Left lung (tissue), 10 donors: ENCODE data around the gene FMNL3. TPM values are rescaled to one million over a fixed set of nuclear protein-coding genes. Genes with fewer than 3 reads are reported as not detected.

ENCODE experiments used
- ATAC-seq: fragments of 200-7000 bp; cut with Tn5 transposase; one replicate; pipeline ENCODE4 v1.9.1; 2020; ENCODE audit warnings: moderate library complexity
- DNase-seq, 4 donors: peaks; one replicate each; pipeline ENCODE4 v3.0.0-alpha.2; 2013 to 2020
- H3K27ac ChIP-seq, 2 donors: fragments of 200-600 bp; sonication (generic) in 1 of 2; one replicate each; pipeline versions ENCODE4 v1.5.0 to v1.8.0; 2020 to 2021
- H3K27me3 ChIP-seq, 2 donors: fragments of 200-600 bp; sonication (generic) in 1 of 2; one replicate each; pipeline versions ENCODE4 v1.5.0 to v1.8.0; 2020 to 2021
- H3K36me3 ChIP-seq, 2 donors: fragments of 200-600 bp; sonication (generic) in 1 of 2; one replicate each; pipeline versions ENCODE4 v1.5.0 to v1.8.0; 2020 to 2021
- H3K4me1 ChIP-seq, 2 donors: fragments of 200-600 bp; one replicate each; pipeline ENCODE4 v1.8.0; 2021
- H3K4me3 ChIP-seq, 2 donors: fragments of 200-600 bp; sonication (generic) in 1 of 2; one replicate each; pipeline versions ENCODE4 v1.5.0 to v1.8.0; 2020 to 2021; ENCODE audit warnings: mild to moderate bottlenecking in 1 of 2
- H3K9me3 ChIP-seq, 2 donors: fragments of 200-600 bp; sonication (generic) in 1 of 2; one replicate each; pipeline versions ENCODE4 v1.5.0 to v1.8.0; 2020 to 2021
- intact Hi-C, 2 donors: fragments of 100-400 bp; cut with DNase I; formaldehyde crosslinking; loops; one replicate each; pipeline versions ENCODE4 v1.11.2 to v1.14.2; 2022
- polyA plus RNA-seq, 6 donors: library from polyadenylated mRNA; unstranded; fragments of 120-200 nt; gene quantifications; one replicate each; pipeline ENCODE4 v1.2.1, GENCODE V29; 2013; ENCODE audit not compliant: insufficient read length in 6 of 6
- total RNA-seq, 2 donors: library from RNA; stranded (reverse); fragmentation: NEBNext Ultra II Directional; extraction: Animal tissue kit (Norgen Biotek cat#: 25700); gene quantifications; one replicate each; pipeline ENCODE4 v1.2.1, GENCODE V29; 2021
- TF ChIP-seq, protein P1 (sequence below), 2 donors: fragments of 200-600 bp; sonication (generic) in 1 of 2; IDR thresholded peaks; one replicate each; pipeline versions ENCODE4 v1.5.0 to v1.8.0; 2021; ENCODE audit warnings: antibody characterized with exemption in 2 of 2
- donor health status: DM: no; HTN: yes; CAD: no.
- donor health status: DM: no; HTN: no; CAD: no.

Gene FMNL3
- total and polyA plus RNA-seq, 8 donors, result 30.0 to 61.7 (median 57.5) TPM

GRCh38 chr12:49658276-49658675, 48.9 kb downstream of the FMNL3 start:
- no peak for DNase-seq
- ATAC-seq, result no peak
- TF ChIP-seq, protein P1, sequence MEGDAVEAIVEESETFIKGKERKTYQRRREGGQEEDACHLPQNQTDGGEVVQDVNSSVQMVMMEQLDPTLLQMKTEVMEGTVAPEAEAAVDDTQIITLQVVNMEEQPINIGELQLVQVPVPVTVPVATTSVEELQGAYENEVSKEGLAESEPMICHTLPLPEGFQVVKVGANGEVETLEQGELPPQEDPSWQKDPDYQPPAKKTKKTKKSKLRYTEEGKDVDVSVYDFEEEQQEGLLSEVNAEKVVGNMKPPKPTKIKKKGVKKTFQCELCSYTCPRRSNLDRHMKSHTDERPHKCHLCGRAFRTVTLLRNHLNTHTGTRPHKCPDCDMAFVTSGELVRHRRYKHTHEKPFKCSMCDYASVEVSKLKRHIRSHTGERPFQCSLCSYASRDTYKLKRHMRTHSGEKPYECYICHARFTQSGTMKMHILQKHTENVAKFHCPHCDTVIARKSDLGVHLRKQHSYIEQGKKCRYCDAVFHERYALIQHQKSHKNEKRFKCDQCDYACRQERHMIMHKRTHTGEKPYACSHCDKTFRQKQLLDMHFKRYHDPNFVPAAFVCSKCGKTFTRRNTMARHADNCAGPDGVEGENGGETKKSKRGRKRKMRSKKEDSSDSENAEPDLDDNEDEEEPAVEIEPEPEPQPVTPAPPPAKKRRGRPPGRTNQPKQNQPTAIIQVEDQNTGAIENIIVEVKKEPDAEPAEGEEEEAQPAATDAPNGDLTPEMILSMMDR (IDR thresholded peaks at IDR 0.05), result no peak
- Histone ChIP-seq H3K4me3 (no peak overlapping the region), H3K36me3 (peaks cover 0 to 59% of the 10 kb centered on the region in 2 donors), H3K4me1 (peaks cover 15 to 52% of the 10 kb centered on the region in 2 donors), H3K27ac (peak overlapping the region in 1 of 2 donors; percentile 0), H3K27me3 (no peaks in the 10 kb centered on the region), H3K9me3 (no peaks in the 10 kb centered on the region)
- intact Hi-C loops, result no loop called here

DNA sequence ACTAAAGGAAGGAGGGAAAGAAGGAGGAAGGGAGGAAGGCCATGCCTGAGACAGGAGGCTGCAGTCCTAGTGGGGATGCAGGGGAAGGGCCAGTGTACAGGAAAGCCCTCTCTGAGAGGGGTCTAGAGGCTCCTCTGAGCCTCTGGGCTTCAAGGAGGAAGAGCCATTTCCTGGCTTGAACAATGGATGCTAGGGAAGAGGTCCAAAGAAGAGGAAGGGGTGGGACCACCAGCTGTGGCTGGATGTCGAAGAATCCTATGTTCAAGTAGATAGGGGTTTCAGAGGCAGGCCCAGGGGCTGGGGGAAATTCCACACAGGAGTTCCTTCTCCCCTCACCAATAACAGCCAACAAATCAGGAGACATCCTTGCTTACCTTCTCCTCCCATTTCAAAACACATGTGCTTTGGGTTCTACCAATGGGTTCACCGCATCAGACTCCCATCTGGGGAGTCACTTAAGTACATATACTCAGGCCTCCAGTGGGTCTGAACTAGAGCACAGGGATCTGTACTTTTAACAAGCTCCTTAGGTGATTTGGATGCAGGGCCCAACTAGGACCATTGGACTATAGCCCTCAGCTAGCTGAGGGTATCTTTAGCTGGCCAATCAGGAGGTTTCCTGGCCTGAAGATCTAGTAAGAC, 51.5 kb downstream of the FMNL3 start:
- no peak for DNase-seq
- ATAC-seq, result no peak
- H3K4me3 ChIP-seq, result no peak overlapping the region
- H3K27me3 ChIP-seq, result no peaks in the 10 kb centered on the region
- H3K36me3 ChIP-seq, result peaks cover 0 to 82% of the 10 kb centered on the region in 2 donors
- H3K4me1 ChIP-seq, result peaks cover 0 to 26% of the 10 kb centered on the region in 2 donors
- TF ChIP-seq, protein P1 (IDR thresholded peaks at IDR 0.05), result no peak
- intact Hi-C loops, result no loop called here
- H3K27ac ChIP-seq, result peak overlapping the region; percentile 1 to 59
- no peaks in the 10 kb centered on the region for H3K9me3 ChIP-seq

DNA sequence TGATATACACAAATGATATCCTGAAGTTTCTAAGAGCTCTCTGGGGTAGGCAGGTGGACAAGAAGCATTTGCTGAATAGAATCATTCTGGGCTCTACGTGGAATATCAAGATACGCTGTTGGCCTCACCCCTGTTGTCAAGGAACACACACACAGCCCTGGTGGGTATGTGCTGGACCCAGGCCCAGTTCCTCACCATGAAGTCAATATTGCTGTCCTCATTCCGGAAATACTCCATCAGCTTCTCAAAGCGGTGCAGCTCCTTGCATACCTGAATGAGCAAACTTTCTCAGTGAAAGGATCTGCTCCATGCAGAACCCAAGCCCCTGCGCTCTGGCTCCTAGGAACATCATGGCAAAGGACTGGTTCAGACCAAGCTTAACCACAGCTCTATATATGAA, 52.5 kb downstream of the FMNL3 start:
- peak overlapping the region; percentile 1 to 59 for H3K27ac ChIP-seq
- no peak overlapping the region for H3K4me3 ChIP-seq
- H3K27me3 ChIP-seq, result no peaks in the 10 kb centered on the region
- TF ChIP-seq, protein P1 (IDR thresholded peaks at IDR 0.05), result no peak
- peaks cover 0 to 16% of the 10 kb centered on the region in 2 donors for H3K4me1 ChIP-seq
- H3K9me3 ChIP-seq, result no peaks in the 10 kb centered on the region
- no peak for DNase-seq
- no peak for ATAC-seq
- intact Hi-C loops, result no loop called here
- H3K36me3 ChIP-seq, result peaks cover 0 to 88% of the 10 kb centered on the region in 2 donors

DNA sequence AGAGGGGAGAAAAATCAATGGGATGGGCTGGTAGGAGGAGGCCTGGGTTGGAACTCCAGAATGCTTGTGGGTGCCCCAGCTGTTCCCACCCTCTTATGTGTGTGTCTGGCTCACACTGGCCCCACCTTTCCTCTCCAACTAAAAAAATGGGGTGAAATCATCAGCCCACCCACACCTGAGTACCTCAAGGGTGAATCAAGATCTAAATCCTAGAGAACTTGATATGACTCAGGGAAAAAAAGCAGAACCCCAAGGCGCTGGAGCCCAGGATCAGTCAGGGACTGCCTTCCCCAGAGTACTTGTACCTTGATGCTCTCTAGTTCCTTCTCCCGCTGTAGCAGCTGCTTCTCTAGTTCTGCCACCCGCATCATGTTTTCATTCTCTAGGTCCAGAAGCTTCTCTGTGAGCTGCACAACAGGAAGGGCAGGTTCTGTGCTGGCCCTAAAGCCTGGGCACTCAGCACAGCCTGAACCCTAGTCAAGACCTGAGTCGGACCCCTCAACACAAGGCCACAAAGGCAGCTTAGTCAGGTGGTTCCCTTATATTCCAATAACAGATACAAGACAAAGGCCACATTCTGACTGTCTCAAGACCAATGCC, 54.2 kb downstream of the FMNL3 start:
- Histone ChIP-seq H3K9me3 (no peaks in the 10 kb centered on the region), H3K4me1 (peaks cover 5 to 25% of the 10 kb centered on the region in 2 donors), H3K36me3 (peaks cover 0 to 96% of the 10 kb centered on the region in 2 donors), H3K27ac (peak overlapping the region in 1 of 2 donors; percentile 59), H3K4me3 (no peak overlapping the region), H3K27me3 (no peaks in the 10 kb centered on the region)
- ATAC-seq, result no peak
- intact Hi-C loops, result no loop called here
- DNase-seq, result no peak
- TF ChIP-seq, protein P1 (IDR thresholded peaks at IDR 0.05), result no peak

DNA sequence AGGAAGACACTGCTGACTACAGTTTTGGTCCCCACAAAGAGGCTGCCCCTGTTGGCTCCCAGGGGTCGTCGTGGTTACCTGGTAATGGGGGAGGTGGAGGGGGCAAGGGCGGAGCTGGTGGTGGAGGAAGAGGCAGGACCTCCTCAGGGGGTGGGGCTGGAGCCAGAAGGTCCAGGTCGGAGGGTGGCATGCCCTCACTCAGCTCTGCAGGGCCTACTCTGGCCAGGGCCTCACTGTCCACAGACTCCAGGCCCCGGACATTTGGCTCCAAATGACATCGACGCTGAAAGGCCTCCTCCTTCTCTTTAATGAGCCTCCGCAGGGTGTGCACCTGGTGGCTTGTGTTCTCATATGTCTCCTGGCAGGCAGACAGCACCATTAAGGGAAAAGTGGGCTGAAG, 55.4 kb downstream of the FMNL3 start:
- TF ChIP-seq, protein P1 (IDR thresholded peaks at IDR 0.05), result no peak
- Histone ChIP-seq H3K4me1 (peaks cover 8 to 37% of the 10 kb centered on the region in 2 donors), H3K27me3 (no peaks in the 10 kb centered on the region), H3K27ac (no peak overlapping the region), H3K4me3 (no peak overlapping the region), H3K9me3 (no peaks in the 10 kb centered on the region), H3K36me3 (peaks cover 0 to 96% of the 10 kb centered on the region in 2 donors)
- intact Hi-C loops, result no loop called here
- ATAC-seq (no peak), DNase-seq (peak in 1 of 4 donors; percentile 20)
